ENCODE data around the gene PTGDR2. TPM values are rescaled to one million over a fixed set of nuclear protein-coding genes. Genes with fewer than 3 reads are reported as not detected.

Gene PTGDR2
- total RNA-seq, 2 donors from 2014 or later: 0.52 to 1.3 TPM

- intact Hi-C loops (cut with DNase I): no loop called here
- WGBS, 2 donors: 66 to 68% methylated on average over 7 of the region's 7 CpGs
Observed at GRCh38 chr11:60864856-60865513, 9.2 kb upstream of the PTGDR2 start.

GRCh38 chr11:60863550-60864521, 8.1 kb upstream of the PTGDR2 start:
- no peaks in the 10 kb centered on the region for H3K9me3 ChIP-seq
- intact Hi-C loops (cut with DNase I): no loop called here
- TF ChIP-seq CTCF (IDR thresholded peaks at IDR 0.05): no peak
- no peak for TF ChIP-seq POLR2A (IDR thresholded peaks at IDR 0.05)
- ATAC-seq: no peak
- 66 to 68% methylated on average over 16 of the region's 16 CpGs for WGBS, 2 donors
- H3K4me3 ChIP-seq: no peak overlapping the region
- H3K27ac ChIP-seq: no peak overlapping the region
- H3K36me3 ChIP-seq (replicated peaks in 1 of 2; ENCODE audit: insufficient read depth in 1 of 2, low read depth in 2 of 2): no peaks in the 10 kb centered on the region
- no peaks in the 10 kb centered on the region for H3K27me3 ChIP-seq
- H3K4me1 ChIP-seq: no peaks in the 10 kb centered on the region
- no peak for DNase-seq

More at GRCh38 chr11:60864856-60865513, 9.2 kb upstream of the PTGDR2 start:
- H3K9me3 ChIP-seq: no peaks in the 10 kb centered on the region
- H3K36me3 ChIP-seq (replicated peaks in 1 of 2; ENCODE audit: insufficient read depth in 1 of 2, low read depth in 2 of 2): no peaks in the 10 kb centered on the region
- ATAC-seq (no peak), DNase-seq (no peak)
- no peak overlapping the region for H3K27ac ChIP-seq
- H3K27me3 ChIP-seq: no peaks in the 10 kb centered on the region
- H3K4me3 ChIP-seq: no peak overlapping the region
- TF ChIP-seq CTCF (IDR thresholded peaks at IDR 0.05): no peak
- no peak for TF ChIP-seq POLR2A (IDR thresholded peaks at IDR 0.05)
- H3K4me1 ChIP-seq: no peaks in the 10 kb centered on the region

GRCh38 chr11:60862171-60862570, 6.4 kb upstream of the PTGDR2 start:
- no peaks in the 10 kb centered on the region for H3K4me1 ChIP-seq

GRCh38 chr11:60860943-60861342, 5.2 kb upstream of the PTGDR2 start:
- Histone ChIP-seq H3K4me1 (no peaks in the 10 kb centered on the region), H3K9me3 (no peaks in the 10 kb centered on the region), H3K27ac (no peak overlapping the region), H3K27me3 (no peaks in the 10 kb centered on the region), H3K4me3 (no peak overlapping the region), H3K36me3 (replicated peaks in 1 of 2; ENCODE audit: insufficient read depth in 1 of 2, low read depth in 2 of 2) (no peaks in the 10 kb centered on the region)
- 61 to 64% methylated on average over 6 to 7 of the region's 7 CpGs for WGBS, 2 donors
- DNase-seq (no peak), ATAC-seq (no peak)
- TF ChIP-seq CTCF (IDR thresholded peaks at IDR 0.05): no peak
- TF ChIP-seq POLR2A (IDR thresholded peaks at IDR 0.05): no peak
- intact Hi-C loops (cut with DNase I): no loop called here

More at GRCh38 chr11:60862171-60862570, 6.4 kb upstream of the PTGDR2 start:
- no peak for TF ChIP-seq POLR2A (IDR thresholded peaks at IDR 0.05)
- TF ChIP-seq CTCF (IDR thresholded peaks at IDR 0.05): no peak
- Histone ChIP-seq H3K27me3 (no peaks in the 10 kb centered on the region), H3K27ac (no peak overlapping the region), H3K36me3 (replicated peaks in 1 of 2; ENCODE audit: insufficient read depth in 1 of 2, low read depth in 2 of 2) (no peaks in the 10 kb centered on the region), H3K4me3 (no peak overlapping the region), H3K9me3 (no peaks in the 10 kb centered on the region)
- intact Hi-C loops (cut with DNase I): no loop called here
- ATAC-seq (no peak), DNase-seq (no peak)
- whole genome bisulfite sequencing, 2 donors: 82 to 84% methylated on average over 9 of the region's 9 CpGs

Measured in body of pancreas (tissue), 4 donors.